ENCODE data around the gene ATP5MC3.
"Not testable (repeated sequence)": the region's sequence is repeated elsewhere in the genome, so short reads cannot be mapped to it uniquely, and the experiment has no call there.

ATP5MC3 gene

DNA sequence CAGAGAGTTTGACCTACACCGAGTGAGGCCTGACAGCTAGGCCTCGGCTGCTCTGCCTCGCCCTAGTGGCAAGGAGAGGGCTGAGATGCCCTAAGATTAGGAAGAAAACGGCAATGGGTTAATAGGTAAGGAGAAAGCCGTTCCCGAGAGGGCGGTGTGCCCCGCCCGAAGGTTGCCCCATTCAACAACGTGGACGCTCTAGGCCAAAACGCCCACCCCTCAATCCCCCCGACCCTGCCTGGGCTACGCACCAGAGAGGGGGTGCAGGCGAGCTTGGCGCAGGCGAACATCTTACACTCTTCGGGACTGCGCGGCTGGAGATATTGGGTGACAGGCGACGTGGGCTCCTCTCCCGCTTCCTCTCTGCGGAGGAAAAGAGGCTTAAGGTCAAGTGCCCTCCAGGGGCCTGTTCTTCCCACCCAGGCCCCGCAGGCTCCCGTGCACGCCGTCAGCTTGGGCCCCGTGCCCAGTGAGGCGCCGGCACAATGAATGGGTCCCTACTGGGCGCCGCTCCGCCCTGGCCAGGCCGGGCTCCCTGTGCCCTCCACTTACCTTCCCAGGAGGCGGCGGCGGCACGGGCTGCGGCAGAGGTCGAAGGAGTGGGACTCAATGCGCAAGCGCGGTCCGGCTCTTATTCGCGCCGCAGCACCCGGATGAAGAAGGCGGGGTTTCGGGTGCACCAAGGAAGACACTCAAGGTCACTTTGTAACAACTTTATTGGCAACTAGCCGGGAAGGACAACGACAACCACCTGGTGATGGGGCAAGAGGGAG lies at the start of gene ATP5MC3:
TSS of gene ATP5MC3 (minus strand) at position 607 of the 773 bp plus-strand sequence. CDS start at position 290, 317 bp downstream.
- peak; percentile 95 for DNase-seq (ENCODE audit: low spot score)

- DNase-seq (ENCODE audit: low spot score), result not testable (repeated sequence)
Measured at GRCh38 chr2:175228601-175229000, 47.1 kb upstream of the ATP5MC3 start.

DNA sequence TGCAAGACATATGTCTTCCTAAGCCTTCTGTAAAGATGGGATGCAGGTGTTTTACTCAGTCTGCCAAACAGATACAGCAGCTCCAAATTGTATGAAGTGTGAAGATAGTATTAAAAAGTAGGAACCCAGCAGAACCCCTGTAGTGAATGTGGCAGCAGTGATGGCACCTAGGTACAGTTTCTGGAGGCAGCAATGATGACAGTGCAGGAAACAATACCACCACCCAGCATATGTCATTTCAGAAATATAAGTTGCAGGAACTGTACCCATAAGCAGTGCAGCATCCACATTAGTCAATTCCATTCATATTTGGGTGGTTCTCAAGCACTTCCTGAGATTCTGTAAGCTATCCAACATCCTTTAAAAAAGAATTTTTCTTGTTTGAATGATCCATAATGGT lies 46.7 kb upstream of the ATP5MC3 start:
- peak; percentile 39 for DNase-seq (ENCODE audit: low spot score)

- DNase-seq (ENCODE audit: low spot score), result peak; percentile 73
Measured at GRCh38 chr2:175227393-175227792, 45.9 kb upstream of the ATP5MC3 start.

- no peak for DNase-seq (ENCODE audit: low spot score)
Measured at GRCh38 chr2:175220075-175220474, 38.6 kb upstream of the ATP5MC3 start.

DNA sequence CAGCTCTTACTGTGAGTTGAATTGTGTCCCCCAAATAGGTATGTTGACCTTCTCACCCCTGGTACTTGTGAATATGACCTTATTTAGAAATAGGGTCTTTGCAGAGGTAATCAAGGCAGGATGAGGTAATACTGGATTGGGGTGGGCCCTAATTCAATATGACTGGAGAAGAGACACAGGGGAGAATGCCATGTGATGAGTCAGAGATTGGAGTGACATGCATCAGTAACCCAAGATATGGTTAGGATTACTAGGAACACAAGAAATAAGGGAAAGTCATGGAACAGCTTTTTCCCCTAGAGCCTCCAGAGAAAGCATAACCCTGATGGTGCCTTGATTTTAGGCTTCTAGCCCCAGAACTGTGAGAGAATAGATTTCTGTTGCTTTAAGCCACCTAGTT lies 37.0 kb upstream of the ATP5MC3 start:
- no peak for DNase-seq (ENCODE audit: low spot score)

DNA sequence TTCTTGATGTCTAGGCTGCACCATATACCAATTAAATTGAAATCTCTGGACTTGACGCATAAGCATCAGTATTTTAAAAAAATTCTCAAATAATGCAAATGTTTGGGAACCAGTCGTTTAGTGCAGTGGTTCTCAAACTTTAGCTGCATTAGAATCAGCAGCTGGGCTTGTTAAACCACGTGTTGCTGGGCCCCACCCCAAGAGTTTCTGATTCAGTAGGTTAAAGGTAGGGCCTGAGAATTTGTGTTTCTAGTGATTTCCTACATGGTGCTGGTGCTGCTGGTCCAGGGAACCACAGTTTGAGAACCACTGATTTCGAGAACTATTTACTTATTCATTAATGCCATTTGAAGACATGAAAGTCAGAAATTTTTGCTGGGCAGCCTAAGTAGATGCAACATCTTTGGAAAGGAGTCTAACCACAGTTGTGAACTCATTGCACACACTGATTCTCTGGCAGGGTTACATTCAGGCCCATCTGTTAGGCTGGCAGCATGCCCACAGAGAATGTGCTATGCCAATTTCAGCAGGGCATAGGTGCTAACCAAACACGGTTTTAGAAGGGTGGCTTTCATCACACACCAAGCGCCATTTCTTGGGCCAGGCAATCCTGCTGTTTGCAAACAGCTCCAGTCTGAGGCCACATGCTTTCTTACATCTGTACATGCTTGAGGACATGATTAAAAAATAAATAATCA lies 26.4 kb upstream of the ATP5MC3 start:
- no peak for DNase-seq (ENCODE audit: low spot score)

DNA sequence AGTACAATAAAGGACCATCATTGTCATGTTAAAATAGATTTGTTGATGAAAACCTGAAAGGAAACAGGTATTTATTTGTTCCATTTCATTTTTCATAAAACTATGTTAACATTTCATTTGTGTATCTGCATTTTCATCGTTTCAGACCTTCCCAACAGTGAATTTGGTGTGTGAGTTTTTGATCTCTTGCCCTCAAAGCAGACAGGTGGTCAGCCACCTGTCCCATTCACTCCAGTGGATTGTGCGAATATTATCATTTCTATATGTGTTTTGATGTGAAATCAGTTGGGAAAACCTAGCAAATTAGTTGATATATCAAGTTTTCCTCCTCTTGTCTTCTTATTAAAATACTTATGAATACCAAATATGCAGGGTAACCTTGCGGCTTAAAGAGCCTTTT lies 25.4 kb upstream of the ATP5MC3 start:
- no peak for DNase-seq (ENCODE audit: low spot score)

- DNase-seq (ENCODE audit: low spot score), result no peak
Measured at GRCh38 chr2:175205523-175205922, 24.0 kb upstream of the ATP5MC3 start.

GRCh38 chr2:175203621-175204496 lies 22.3 kb upstream of the ATP5MC3 start:
- peak; percentile 62 for DNase-seq (ENCODE audit: low spot score)

DNA sequence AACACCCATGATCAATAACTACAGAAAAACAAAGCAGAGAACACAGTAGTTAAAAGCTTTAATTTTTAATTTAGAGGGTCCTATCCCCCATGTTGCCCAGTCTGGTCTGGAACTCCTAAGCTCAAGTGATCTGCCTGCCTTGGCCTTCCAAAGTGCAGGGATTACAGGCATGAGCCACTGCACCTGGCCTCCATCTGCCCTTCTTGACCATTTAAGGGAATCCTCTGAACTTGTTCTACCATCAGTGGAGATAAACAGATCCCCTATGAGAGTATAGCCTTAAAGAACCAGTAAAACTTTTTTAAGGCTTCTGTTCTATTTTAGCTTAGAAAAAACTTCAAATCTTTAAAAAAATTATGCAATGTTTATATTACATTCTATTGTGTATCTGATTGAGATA lies 13.5 kb upstream of the ATP5MC3 start:
- DNase-seq (ENCODE audit: low spot score), result no peak

DNA sequence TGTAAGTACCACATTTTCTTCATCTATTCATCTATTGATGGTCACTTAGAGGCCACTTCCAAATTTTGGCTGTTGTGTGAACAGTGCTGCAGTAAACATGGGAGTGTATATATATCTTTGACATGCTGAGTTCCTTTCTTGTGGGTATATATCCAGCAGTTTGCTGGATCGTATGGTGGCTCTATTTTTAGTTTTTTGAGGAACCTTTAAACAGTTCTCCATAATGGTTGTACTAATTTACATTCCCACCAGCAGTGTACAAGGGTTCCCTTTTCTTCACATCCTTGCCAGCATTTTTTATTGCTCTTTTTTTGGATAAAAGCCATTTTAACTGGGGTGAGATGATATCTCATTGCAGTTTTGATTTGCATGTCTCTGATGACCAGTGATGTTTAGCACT lies 7.3 kb upstream of the ATP5MC3 start:
- DNase-seq (ENCODE audit: low spot score), result no peak

- DNase-seq (ENCODE audit: low spot score), result no peak
Measured at GRCh38 chr2:175187378-175187777, 5.9 kb upstream of the ATP5MC3 start.

- no peak for DNase-seq (ENCODE audit: low spot score)
Measured at GRCh38 chr2:175183674-175184073, 2.2 kb upstream of the ATP5MC3 start.

DNA sequence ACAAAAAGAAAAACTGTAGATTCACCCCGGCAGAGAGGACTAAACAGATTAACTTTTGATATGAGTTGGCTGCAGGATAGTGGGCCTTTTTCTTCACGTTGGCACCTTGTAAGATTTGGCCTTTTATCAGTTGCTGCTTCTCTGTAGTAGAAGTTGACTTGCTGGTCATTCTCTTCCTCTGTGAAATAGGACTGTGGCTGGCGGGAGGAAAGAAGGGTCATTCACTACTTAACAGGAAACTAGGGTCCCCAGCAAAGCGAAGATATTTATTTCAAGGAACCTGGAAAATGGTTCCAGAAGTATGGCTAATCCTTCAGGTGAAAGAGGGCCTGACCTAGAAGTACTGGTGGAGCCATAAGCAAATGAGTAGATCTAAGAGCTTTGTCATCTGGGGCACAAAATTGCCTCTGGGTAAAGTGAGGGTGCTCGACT lies 383 bp upstream of the ATP5MC3 start:
- no peak for DNase-seq (ENCODE audit: low spot score)

GRCh38 chr2:175180701-175181103 lies 808 bp downstream of the ATP5MC3 start:
- DNase-seq (ENCODE audit: low spot score), result peak; percentile 67

DNA sequence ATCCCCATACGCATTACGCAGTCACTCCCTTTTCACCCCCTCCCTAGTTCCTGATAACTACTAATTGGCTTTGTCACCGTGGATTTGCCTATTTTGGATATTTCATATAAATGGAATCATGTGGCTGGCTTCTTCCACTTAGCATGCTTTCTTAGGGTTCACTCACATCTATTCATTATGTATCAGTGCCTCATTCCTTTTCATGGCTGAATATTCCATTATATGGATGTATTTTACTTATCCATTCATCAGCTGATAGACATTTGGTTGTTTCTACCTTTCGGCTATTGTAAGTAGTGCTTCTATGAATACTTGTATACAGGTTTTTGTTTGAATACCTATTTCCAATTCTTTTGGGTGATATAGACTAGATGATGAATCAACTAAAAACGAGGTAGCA lies 4.9 kb downstream of the ATP5MC3 start:
- no peak for DNase-seq (ENCODE audit: low spot score)

GRCh38 chr2:175175896-175176295 lies 5.6 kb downstream of the ATP5MC3 start:
- DNase-seq (ENCODE audit: low spot score), result no peak

GRCh38 chr2:175175320-175175719 lies 6.2 kb downstream of the ATP5MC3 start:
- DNase-seq (ENCODE audit: low spot score), result no peak

DNA sequence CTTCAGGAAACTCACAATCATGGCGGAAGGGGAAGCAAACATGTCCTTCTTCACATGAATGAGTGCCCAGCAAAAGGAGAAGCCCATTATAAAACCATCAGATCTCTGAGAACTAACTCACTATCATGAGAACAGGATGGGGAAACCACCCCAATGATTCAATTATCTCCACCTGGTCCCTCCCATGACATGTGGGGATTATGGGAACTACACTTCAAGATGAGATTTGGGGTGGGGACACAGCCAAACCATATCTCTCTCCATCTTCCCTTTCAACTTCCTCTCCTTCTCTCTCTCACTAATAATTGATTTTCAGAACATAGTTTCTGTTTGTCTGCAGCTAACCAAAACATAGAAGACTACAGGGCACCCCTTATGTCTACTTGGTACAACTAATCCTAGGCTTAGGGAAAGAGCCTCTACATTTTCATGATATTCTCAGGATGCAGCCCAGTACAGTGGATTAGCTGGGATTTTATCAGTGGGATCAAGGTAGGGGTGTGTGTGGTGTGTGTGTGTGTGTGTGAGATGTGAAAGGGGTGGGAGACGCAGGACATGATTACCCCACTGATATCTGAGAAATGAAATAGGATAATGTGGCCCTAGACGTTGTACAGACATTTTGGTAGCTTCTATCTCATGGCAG lies 10.7 kb downstream of the ATP5MC3 start:
- peak; percentile 22 for DNase-seq (ENCODE audit: low spot score)

DNA sequence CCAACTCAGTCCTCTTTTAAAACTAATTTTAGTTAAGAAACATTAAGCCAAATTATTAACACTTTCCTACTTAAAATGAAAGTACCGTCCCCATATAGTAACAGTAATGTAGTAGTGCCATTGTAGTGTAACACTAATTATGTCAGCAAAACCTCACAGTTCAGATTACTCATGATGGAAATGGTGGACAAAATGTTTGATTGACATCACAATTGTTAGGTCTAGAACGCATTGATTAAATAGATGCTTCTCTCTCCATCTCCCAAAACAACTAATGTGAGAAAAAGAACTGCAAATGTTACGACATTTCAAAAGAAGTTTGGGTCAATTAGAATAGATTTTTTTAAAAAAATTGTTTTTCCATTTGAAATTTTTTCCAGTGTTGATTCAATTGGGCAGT lies 12.3 kb downstream of the ATP5MC3 start:
- DNase-seq (ENCODE audit: low spot score), result peak; percentile 32

DNA sequence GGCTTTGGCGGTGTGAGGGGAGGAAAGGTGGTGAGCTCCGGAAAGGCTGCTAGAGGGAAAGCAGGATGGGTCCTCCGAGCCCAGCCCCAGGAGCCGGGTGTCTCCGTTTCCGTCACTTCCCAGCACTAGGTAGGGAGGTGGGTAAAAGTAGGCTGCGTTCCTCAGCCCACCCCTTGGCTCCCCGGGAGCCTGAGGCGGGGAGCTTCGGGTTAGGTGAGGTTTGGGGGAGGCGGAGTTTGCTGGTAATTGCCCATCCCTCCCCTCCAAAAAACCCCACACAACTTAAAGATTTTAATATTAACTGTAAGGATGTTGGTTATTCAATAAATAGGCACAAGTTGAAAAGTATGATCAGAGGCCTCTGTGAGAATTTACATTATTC lies 13.0 kb downstream of the ATP5MC3 start:
- no peak for DNase-seq (ENCODE audit: low spot score)
